ENCODE data around the gene CENATAC.
A peak's percentile ranks its signal among the peaks of the same experiment; 100 is the strongest.
"Not testable (repeated sequence)": the region's sequence is repeated elsewhere in the genome, so short reads cannot be mapped to it uniquely, and the experiment has no call there.

Gene CENATAC

GRCh38 chr11:119027561-119028345 lies 29.8 kb downstream of the CENATAC start:
- no peak for DNase-seq

- no peak for DNase-seq
These were observed 30.6 kb downstream of the CENATAC start for GRCh38 chr11:119028346-119029068.

- no peak for DNase-seq
These were observed 31.1 kb downstream of the CENATAC start for GRCh38 chr11:119029069-119029339.

GRCh38 chr11:119029340-119030028 lies 31.5 kb downstream of the CENATAC start:
- DNase-seq: peak; percentile 46

GRCh38 chr11:119030029-119030328 lies 32.0 kb downstream of the CENATAC start:
- peak; percentile 39 for DNase-seq

- DNase-seq: peak; percentile 100
These were observed 32.5 kb downstream of the CENATAC start, which contains the start of gene SLC37A4 for GRCh38 chr11:119030329-119031047. Gene SLC37A4, minus strand, starts transcription at chr11:119030877.

GRCh38 chr11:119031912-119032280 lies 34.0 kb downstream of the CENATAC start:
- DNase-seq: no peak

- DNase-seq: not testable (repeated sequence)
These were observed 35.5 kb downstream of the CENATAC start for GRCh38 chr11:119033421-119033820.

- no peak for DNase-seq
These were observed 36.9 kb downstream of the CENATAC start for GRCh38 chr11:119034813-119035212.

- no peak for DNase-seq
These were observed 40.9 kb downstream of the CENATAC start for GRCh38 chr11:119038884-119039283.

- not testable (repeated sequence) for DNase-seq
These were observed 41.5 kb downstream of the CENATAC start for GRCh38 chr11:119039471-119039870.

GRCh38 chr11:119041821-119042514 lies 44.0 kb downstream of the CENATAC start:
- no peak for DNase-seq

- DNase-seq: no peak
These were observed 45.0 kb downstream of the CENATAC start for GRCh38 chr11:119042927-119043326.

- DNase-seq: no peak
These were observed 46.8 kb downstream of the CENATAC start for GRCh38 chr11:119044708-119045107.

- no peak for DNase-seq
These were observed 48.6 kb downstream of the CENATAC start for GRCh38 chr11:119046489-119046888.

- peak; percentile 37 for DNase-seq
These were observed 49.3 kb downstream of the CENATAC start for GRCh38 chr11:119047205-119047604.

GRCh38 chr11:119048644-119049043 lies 50.7 kb downstream of the CENATAC start:
- no peak for DNase-seq

GRCh38 chr11:119049081-119049480 lies 51.1 kb downstream of the CENATAC start:
- no peak for DNase-seq

GRCh38 chr11:119051440-119052162 lies 53.7 kb downstream of the CENATAC start:
- no peak for DNase-seq

GRCh38 chr11:119052163-119052814 lies 54.4 kb downstream of the CENATAC start:
- DNase-seq: no peak

- no peak for DNase-seq
These were observed 56.5 kb downstream of the CENATAC start for GRCh38 chr11:119054418-119054817.

All from stimulated activated CD8-positive, alpha-beta memory T cell treated with anti-CD3 and anti-CD28 coated beads, Interleukin-4, amount 100 ng/mL, for 48 hours (primary cell).